Stimulated activated naive CD8-positive, alpha-beta T cell treated with anti-CD3 and anti-CD28 coated beads, Interleukin-15, Interleukin-2, amounts not matched to agents 100 ng/mL and 50 ng/mL, for 24 hours (primary cell): Measurements from ENCODE around the gene DNAJB14.

Source experiments
- H3K27ac Mint-ChIP-seq: one replicate; pipeline ENCODE4 v1.8.0; 2021; ENCODE audit warnings: mild to moderate bottlenecking, mixed read lengths
- H3K27me3 Mint-ChIP-seq: one replicate; pipeline ENCODE4 v1.8.0; 2021; ENCODE audit warnings: mixed read lengths
- H3K36me3 Mint-ChIP-seq: one replicate; pipeline ENCODE4 v1.8.0; 2021; ENCODE audit warnings: low read depth, mixed read lengths
- H3K4me1 Mint-ChIP-seq: one replicate; pipeline ENCODE4 v1.8.0; 2021; ENCODE audit warnings: low read depth, mixed read lengths
- H3K4me3 Mint-ChIP-seq: one replicate; pipeline ENCODE4 v1.8.0; 2021; ENCODE audit warnings: mild to moderate bottlenecking, mixed read lengths
- H3K9me3 Mint-ChIP-seq: one replicate; pipeline ENCODE4 v1.8.0; 2021; ENCODE audit warnings: mixed read lengths

The DNAJB14 gene

DNA sequence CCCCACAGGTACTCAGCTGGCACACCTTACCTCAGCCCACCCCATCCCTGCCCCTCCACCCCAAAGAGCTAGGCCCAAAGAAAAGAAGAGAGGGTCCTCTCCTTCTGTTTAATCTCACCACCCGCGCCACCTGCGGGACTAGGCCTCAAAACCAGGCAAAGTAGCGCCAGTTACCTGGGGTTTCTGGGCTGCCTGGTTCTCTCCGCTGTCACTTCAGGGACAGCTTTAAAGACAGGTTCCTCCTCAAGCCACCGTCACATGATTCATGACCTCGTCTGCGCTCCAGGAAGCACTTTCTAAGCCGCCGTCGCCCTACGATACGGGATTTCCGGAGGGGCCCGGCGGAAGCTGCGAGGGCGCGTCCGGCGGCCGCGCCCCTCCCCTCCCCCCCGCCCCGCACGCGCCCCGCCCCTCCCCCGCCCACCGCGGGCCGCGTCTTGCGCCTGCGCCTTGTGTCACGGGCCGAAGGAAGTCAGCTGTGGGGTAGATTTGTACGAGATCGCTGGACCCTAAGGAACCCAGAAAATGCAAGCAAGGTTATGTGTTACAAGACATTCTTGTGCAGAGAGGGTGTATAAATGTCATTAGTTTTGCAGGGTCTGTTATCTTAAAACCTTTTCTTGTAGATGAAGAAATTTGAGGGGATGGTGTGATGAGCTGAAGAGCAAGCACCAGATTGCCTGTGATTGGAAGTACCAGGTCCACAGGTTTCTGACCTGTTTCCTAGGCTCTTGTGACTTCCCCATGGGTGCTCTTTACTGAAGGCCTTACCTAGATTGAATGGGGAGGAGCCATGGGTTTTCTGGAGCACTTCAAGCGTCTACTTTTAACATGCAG, 52.0 kb downstream of the DNAJB14 start, which contains the start of gene LAMTOR3:
Gene LAMTOR3 (minus strand): TSS at position 267 of the 837 bp plus-strand sequence. CDS start 464 bp downstream, outside the sequence.
- peaks cover 22% of the 10 kb centered on the region for H3K36me3 Mint-ChIP-seq
- H3K27me3 Mint-ChIP-seq: no peaks in the 10 kb centered on the region
- peak within 1 kb of the TSS; percentile 96 for H3K4me3 Mint-ChIP-seq
- H3K9me3 Mint-ChIP-seq: no peaks in the 10 kb centered on the region
- H3K4me1 Mint-ChIP-seq: peaks cover 47% of the 10 kb centered on the region
- peak within 1 kb of the TSS; percentile 90 for H3K27ac Mint-ChIP-seq

DNA sequence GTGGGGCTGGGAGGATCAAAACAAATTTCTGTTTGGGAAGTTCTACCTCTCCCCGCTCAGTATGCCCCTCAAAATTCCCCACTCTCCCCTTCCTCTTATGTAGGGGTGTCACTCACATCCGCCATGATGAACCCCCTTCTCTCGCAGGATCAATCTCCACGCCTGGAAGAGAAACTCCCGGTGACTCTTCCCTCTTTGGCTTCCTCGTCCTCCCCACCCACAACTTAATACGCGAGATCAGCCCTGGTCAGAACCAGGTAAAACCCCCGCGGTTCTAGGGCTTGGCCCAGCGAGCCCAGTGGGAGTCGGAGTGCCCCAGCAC, 52.6 kb downstream of the DNAJB14 start:
- Mint-ChIP-seq H3K27me3 (no peaks in the 10 kb centered on the region), H3K4me1 (peaks cover 49% of the 10 kb centered on the region)

DNA sequence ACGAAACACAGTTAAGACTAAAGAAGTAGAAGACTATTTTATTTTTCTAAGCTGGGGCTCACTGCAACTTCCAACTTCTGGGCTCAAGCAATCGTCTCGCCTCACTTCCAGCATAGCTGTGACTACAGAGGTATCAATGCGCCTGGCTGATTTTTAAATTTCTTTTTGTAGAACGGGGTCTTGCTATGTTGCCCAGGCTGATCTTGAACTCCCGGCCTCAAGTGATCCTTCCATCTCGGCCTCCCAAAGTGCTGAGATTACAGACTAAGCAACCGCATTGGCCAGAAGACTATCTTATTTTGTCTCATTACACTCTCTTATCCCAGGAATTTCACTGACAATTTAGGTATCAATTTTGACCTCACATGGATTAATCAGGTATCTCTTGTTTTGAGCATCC, 53.4 kb downstream of the DNAJB14 start:
- Mint-ChIP-seq H3K9me3 (no peaks in the 10 kb centered on the region), H3K27ac (peak overlapping the region; percentile 90), H3K4me3 (peak overlapping the region; percentile 96), H3K36me3 (peaks cover 25% of the 10 kb centered on the region), H3K27me3 (no peaks in the 10 kb centered on the region), H3K4me1 (peaks cover 49% of the 10 kb centered on the region)

More for the DNA sequence above, 52.6 kb downstream of the DNAJB14 start:
- Mint-ChIP-seq H3K9me3 (no peaks in the 10 kb centered on the region), H3K36me3 (peaks cover 25% of the 10 kb centered on the region), H3K27ac (peak overlapping the region; percentile 90), H3K4me3 (peak overlapping the region; percentile 96)

DNA sequence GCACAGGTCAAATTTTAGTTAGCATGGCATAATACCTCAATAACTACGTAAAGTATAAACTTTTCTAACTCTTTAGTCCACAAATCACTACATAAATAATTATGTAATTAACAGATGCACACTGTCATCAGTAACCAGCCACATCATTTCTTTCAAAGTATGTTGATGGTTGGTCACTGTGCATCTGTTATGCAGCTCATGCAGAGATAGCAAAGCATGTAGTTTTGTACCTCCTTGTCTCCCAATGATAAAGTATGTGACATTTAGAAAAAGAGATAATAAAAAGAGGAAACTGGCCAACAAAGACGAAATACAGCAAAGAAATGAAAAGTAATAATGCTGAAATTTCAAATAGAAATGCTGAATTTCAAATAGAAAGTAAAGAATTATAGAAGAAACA, 55.1 kb downstream of the DNAJB14 start:
- peaks cover 30% of the 10 kb centered on the region for H3K36me3 Mint-ChIP-seq
- peaks cover 49% of the 10 kb centered on the region for H3K4me1 Mint-ChIP-seq
- no peaks in the 10 kb centered on the region for H3K27me3 Mint-ChIP-seq
- no peak overlapping the region for H3K27ac Mint-ChIP-seq
- no peaks in the 10 kb centered on the region for H3K9me3 Mint-ChIP-seq
- peak overlapping the region; percentile 1 for H3K4me3 Mint-ChIP-seq

DNA sequence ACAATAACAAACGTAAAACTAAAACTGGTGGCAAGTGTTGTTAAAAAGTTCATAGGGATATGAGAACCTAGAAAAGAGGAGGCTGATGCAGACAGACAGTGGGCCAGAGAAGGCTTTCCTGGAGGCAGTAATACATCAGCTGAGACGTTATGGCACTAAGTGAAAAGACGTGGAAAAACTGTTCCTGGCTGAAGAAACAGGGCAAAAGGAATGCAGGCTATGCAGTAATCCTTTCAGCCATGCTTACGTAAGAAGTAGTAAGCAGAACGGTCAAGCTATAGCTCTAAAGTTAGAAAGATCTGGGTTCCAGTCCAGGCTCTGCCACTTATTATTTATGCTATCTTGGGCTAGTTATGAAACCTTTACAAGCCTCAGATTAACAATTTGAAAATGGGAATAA, 58.6 kb downstream of the DNAJB14 start:
- H3K4me1 Mint-ChIP-seq: peaks cover 26% of the 10 kb centered on the region
- H3K9me3 Mint-ChIP-seq: no peaks in the 10 kb centered on the region
- no peak overlapping the region for H3K27ac Mint-ChIP-seq
- H3K36me3 Mint-ChIP-seq: peaks cover 28% of the 10 kb centered on the region
- no peak overlapping the region for H3K4me3 Mint-ChIP-seq
- no peaks in the 10 kb centered on the region for H3K27me3 Mint-ChIP-seq

DNA sequence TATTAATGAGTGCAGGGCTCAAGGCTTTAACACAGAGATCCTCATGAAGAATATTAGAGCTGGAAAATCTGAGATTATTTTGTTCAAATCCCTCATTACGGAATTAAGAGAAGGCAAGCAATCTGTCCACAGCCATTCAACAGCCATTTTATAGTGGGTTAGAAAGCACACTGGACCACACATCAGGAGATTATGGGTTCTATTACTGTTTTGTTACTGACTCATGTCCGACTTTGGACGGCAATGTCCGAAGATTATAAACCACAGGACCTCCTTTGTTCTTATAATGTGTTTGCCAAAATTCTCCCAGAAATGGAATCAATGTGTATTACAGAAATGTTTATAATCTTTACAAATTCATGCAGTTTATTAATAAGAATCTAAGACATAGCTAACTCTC, 60.3 kb downstream of the DNAJB14 start:
- peaks cover 29% of the 10 kb centered on the region for H3K36me3 Mint-ChIP-seq
- no peaks in the 10 kb centered on the region for H3K9me3 Mint-ChIP-seq
- peaks cover 12% of the 10 kb centered on the region for H3K4me1 Mint-ChIP-seq
- H3K27me3 Mint-ChIP-seq: no peaks in the 10 kb centered on the region
- no peak overlapping the region for H3K4me3 Mint-ChIP-seq
- H3K27ac Mint-ChIP-seq: no peak overlapping the region

DNA sequence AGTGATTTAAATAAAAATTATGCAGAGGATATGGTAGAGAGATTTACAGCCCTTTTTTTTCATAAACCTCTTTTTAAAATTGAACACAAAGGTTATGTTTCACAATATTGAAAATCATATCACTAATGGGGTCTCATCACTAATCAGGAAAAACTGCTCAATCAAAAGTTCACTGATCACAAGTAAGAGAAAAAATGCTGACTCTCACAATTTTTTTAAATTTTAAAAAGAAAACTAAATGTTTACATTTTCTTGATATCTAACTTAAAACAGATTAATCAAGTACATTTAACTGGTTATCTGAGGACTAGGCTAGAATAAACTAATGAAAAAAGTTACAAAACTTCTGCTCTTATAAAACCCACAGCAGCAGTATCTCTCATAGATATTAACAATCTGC, 60.7 kb downstream of the DNAJB14 start:
- Mint-ChIP-seq H3K27me3 (no peaks in the 10 kb centered on the region), H3K27ac (no peak overlapping the region), H3K9me3 (no peaks in the 10 kb centered on the region), H3K36me3 (peaks cover 27% of the 10 kb centered on the region), H3K4me1 (peaks cover 8% of the 10 kb centered on the region), H3K4me3 (no peak overlapping the region)

DNA sequence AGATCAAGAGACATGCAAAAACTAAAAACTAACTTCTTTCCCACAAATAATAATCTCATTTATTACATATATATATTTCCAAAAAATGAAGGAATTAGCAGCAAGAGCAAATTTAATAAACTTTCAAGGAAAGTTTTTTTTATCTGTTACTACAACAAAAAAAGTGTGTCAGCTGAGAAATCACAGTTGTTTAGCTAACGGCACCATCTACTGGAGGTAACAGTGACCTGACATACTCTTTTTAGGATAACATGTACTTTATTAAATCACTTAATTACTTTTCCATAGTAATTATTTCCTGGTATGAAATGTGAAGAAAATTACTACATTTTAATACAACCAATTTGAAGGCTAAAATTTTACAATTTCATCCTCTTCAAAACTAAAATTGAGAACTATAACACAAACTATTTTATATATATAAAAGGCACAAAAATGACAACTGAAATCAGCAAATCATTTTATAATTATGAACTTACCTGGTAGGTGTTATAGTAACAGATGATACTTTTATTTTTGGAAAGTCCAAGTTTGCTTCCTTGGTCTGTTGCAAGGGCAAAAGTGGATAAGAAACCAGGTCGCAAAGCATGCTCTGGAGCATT, 61.3 kb downstream of the DNAJB14 start:
- H3K4me3 Mint-ChIP-seq: no peak overlapping the region
- peaks cover 5% of the 10 kb centered on the region for H3K4me1 Mint-ChIP-seq
- H3K27me3 Mint-ChIP-seq: no peaks in the 10 kb centered on the region
- no peaks in the 10 kb centered on the region for H3K9me3 Mint-ChIP-seq
- H3K27ac Mint-ChIP-seq: no peak overlapping the region
- H3K36me3 Mint-ChIP-seq: peaks cover 33% of the 10 kb centered on the region

DNA sequence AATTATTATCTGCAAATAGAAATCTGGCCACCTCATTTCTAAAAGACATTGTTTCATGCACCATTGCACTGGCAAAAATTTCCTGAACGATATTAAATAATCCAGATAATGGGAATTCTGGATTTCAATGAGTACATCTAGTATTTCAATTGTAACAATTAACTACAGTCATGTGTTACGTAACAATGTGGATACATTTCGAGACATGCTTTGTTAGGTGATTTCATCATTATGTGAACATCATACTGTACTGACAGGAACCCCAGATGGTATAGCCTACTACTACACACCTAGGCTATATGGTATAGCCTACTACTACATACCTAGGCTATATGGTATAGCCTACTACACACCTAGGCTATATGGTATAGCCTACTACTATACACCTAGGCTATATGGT, 67.0 kb downstream of the DNAJB14 start:
- Mint-ChIP-seq H3K4me3 (no peak overlapping the region), H3K27me3 (no peaks in the 10 kb centered on the region), H3K9me3 (no peaks in the 10 kb centered on the region), H3K36me3 (peaks cover 38% of the 10 kb centered on the region), H3K4me1 (no peaks in the 10 kb centered on the region), H3K27ac (no peak overlapping the region)

DNA sequence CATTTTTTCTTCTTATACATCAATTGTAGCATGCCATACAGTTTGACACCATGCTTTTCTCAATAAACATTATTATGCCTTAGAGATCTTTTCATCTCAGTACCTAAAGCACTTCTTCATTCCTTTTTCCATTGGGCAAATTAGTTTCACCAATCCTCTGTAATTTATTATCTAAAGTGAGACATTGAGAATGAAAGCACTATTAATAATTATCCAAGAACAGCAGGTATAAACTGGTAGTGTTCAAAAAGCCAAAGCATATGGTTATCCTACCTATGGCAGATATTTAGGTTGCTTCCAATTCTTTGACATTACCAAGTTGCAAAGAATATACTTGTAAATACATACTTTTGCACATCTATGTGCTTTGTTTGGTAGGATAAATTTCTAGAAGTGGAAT, 67.8 kb downstream of the DNAJB14 start:
- no peaks in the 10 kb centered on the region for H3K27me3 Mint-ChIP-seq
- H3K27ac Mint-ChIP-seq: no peak overlapping the region
- no peaks in the 10 kb centered on the region for H3K4me1 Mint-ChIP-seq
- H3K9me3 Mint-ChIP-seq: no peaks in the 10 kb centered on the region
- H3K36me3 Mint-ChIP-seq: peaks cover 33% of the 10 kb centered on the region
- no peak overlapping the region for H3K4me3 Mint-ChIP-seq

DNA sequence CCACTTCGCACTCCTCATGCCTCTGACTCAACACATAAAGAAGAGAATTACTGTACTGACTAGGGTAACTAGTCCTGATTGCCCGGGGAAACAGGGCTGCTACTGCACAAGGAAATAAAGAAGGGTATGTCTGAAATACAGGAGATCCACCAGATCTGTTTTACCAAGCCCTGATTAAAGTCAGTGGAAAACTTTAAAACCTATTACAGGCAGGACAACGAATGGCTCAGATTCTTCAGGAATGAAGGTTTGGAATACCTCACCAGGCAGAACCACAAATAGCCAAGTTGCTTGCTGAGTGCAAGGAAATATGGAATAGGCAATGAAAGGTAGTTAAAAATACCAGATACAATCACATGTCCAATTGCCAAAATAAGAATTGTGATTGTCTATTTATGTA, 69.5 kb downstream of the DNAJB14 start:
- H3K4me1 Mint-ChIP-seq: no peaks in the 10 kb centered on the region
- no peaks in the 10 kb centered on the region for H3K27me3 Mint-ChIP-seq
- no peak overlapping the region for H3K4me3 Mint-ChIP-seq
- H3K36me3 Mint-ChIP-seq: peaks cover 31% of the 10 kb centered on the region
- no peak overlapping the region for H3K27ac Mint-ChIP-seq
- H3K9me3 Mint-ChIP-seq: no peaks in the 10 kb centered on the region

DNA sequence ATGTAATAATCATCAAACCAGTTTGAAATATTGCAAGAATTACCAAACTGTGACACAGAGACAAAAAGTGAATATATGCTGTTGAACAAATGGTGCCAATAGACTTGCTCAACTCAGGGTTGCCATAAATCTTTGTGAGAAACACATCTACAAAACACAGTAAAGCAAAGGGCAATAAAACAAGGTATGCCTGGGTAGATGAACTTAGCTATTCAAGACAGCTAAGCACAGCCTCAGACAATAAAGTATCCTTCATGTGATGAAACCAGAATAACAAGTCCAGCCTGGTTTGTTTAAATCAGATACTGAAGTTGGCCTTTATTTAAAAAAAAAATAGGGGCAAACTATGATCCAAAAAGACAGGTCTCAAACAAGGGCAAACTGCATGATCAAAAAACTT, 71.3 kb downstream of the DNAJB14 start:
- no peak overlapping the region for H3K27ac Mint-ChIP-seq
- no peaks in the 10 kb centered on the region for H3K9me3 Mint-ChIP-seq
- H3K4me3 Mint-ChIP-seq: no peak overlapping the region
- peaks cover 23% of the 10 kb centered on the region for H3K36me3 Mint-ChIP-seq
- H3K27me3 Mint-ChIP-seq: no peaks in the 10 kb centered on the region
- no peaks in the 10 kb centered on the region for H3K4me1 Mint-ChIP-seq

DNA sequence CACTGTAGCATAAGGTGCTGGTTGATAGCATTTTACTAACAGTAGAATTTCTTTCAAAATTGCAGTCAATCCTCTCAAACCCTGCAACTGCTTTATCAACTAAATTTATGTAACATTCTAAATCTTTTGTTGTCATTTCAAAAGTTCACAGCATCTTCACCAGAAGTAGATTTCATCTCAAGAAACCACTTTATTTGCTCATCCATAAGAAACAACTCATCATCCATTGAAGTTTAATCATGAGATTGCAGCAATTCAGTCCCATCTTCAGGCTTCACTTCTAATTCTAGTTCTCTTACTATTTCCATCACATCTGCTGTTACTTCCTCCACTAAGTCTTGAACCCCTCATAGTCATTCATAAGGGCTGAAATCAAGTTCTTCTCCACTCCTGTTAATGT, 73.8 kb downstream of the DNAJB14 start:
- H3K27me3 Mint-ChIP-seq: no peaks in the 10 kb centered on the region
- H3K4me3 Mint-ChIP-seq: no peak overlapping the region
- peaks cover 12% of the 10 kb centered on the region for H3K4me1 Mint-ChIP-seq
- H3K36me3 Mint-ChIP-seq: peaks cover 26% of the 10 kb centered on the region
- H3K27ac Mint-ChIP-seq: peak overlapping the region; percentile 23
- no peaks in the 10 kb centered on the region for H3K9me3 Mint-ChIP-seq

DNA sequence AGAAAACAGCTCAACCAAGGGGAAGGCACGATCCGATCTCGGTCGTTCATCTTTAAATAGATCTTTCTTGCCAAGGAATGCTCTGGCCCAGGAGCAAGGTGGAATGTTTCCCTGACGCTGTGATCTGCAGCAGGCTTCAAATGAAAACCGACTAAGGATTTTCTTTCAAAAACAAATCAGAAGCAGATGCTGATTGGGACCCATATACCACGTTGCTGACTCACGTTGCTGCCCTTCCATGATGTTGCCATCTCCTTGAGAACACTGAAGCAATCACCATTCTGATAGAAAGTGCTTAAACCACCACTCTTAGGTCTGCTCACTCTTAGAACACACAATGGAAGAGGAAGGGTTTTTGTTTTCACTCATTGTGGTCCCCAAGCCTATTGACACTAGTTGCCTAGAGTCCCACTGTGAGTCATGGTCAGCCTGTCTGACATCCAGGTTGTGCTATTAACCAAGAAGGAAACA, 78.3 kb downstream of the DNAJB14 start:
- Mint-ChIP-seq H3K4me1 (peaks cover 12% of the 10 kb centered on the region), H3K9me3 (no peaks in the 10 kb centered on the region), H3K27ac (peak overlapping the region; percentile 72), H3K4me3 (no peak overlapping the region), H3K36me3 (peaks cover 45% of the 10 kb centered on the region), H3K27me3 (no peaks in the 10 kb centered on the region)

DNA sequence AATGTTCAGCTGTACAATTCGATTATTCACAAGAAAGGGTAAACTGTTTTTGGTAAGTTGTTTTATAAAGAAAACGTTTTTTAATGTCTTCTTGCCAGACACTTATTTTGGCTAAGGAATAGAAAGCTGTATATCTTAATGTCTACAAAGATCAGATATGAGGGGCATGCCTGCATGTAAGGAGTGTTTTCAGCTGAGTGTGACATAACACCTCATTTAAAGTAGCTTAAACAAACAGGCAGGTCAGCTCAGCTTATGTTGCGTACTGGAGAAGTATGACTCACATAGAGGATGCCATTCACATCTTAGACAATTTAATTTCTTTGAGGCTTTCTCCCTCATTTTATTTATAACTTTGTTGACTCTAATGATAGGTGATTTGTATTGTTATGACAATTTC, 82.6 kb downstream of the DNAJB14 start:
- Mint-ChIP-seq H3K4me1 (peaks cover 44% of the 10 kb centered on the region), H3K9me3 (no peaks in the 10 kb centered on the region), H3K4me3 (no peak overlapping the region), H3K27me3 (no peaks in the 10 kb centered on the region), H3K27ac (no peak overlapping the region), H3K36me3 (peaks cover 55% of the 10 kb centered on the region)
